ENCODE results near the gene ARHGAP24.
"Not testable (repeated sequence)": the region's sequence is repeated elsewhere in the genome, so short reads cannot be mapped to it uniquely, and the experiment has no call there.

Gene ARHGAP24

GRCh38 chr4:85861064-85861765 is 386.3 kb downstream of the ARHGAP24 start:
- DNase-seq (ENCODE audit: low read depth in 2 of 2): no peak

DNA sequence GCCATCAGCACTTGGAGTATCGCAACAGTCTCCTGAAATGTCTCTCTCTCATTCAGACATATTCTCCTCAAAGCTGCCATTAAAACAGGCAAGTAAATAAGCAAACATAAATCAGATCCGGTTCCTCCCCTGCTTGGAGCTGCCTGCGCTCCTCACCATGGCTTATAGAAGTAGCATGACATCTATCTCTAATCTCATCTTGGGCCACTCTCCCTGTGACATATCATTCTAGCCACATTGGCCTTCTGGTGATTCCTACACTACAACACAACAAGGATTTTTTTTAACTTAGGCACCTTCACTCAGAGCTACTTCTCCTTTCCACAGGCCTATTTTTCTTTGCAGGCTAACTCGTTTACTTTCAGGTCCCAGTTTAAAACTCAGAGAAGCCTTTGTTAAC is 387.9 kb downstream of the ARHGAP24 start:
- no peak for DNase-seq (ENCODE audit: low read depth in 2 of 2)

DNA sequence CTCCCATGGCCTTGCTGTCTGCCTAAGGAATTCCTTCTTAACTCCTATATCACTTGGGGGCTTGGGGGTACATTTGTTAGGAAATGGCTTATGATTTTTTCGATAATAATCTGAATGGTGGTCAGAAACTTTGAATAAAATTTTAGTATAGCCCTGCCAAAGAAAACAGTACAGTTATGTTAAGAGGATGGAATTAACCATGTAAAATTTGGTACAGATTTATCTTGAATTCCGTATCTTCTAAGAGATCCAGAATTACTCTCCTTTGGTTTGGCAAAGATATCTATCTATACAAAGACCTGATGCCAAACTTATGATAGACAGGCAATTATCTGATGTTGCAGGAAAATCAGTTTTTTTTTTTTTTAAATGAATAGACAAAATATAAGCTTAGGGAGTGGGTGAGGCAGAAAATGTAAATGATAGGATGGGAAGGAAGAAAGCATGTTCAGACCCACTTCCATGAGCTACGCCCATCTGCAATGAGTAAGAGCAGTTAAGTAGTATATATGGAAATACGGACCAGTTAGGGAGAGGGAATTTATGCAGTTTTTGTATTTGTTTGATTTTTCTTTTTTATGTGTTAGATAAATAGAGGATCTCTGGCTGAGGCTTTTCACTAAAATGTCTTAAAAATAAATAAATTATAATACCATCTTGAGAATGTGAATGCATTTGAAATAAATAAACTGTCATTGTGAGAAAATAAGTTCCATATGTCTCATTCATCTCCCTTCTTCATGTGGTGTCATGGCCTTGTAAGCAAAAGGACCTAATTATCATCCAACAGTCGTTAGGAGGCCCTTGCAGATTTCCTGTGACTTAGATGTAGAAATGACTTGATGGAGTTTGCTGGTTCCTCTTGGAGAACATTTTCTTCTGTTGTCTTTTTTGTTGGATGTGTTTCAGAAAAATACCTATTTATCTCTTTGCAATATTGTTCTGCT is 389.6 kb downstream of the ARHGAP24 start:
- DNase-seq (ENCODE audit: low read depth in 2 of 2): no peak

- DNase-seq (ENCODE audit: low read depth in 2 of 2): no peak
These were observed 390.3 kb downstream of the ARHGAP24 start for GRCh38 chr4:85865256-85865655.

DNA sequence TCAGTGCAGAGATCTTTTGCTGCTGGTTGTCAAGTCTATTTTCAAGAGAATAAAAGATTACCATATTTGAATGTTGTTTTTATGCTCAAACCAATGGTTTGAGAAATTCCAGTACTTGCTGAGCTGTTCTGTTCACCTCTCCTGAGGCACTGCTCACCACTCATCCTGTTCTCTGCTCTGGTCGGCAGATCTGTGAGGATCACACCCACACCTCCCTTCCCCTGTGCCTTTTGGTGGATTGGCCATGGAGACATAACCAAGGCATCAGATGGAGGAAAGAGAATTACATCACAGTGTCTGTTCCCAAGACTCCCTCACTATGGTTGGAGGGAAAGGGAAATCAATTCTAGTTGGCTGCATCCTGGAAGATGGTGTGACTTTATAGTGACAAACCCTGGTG is 391.6 kb downstream of the ARHGAP24 start:
- no peak for DNase-seq (ENCODE audit: low read depth in 2 of 2)

- DNase-seq (ENCODE audit: low read depth in 2 of 2): no peak
These were observed 392.3 kb downstream of the ARHGAP24 start for GRCh38 chr4:85867271-85867670.

GRCh38 chr4:85869181-85869580 is 394.2 kb downstream of the ARHGAP24 start:
- no peak for DNase-seq (ENCODE audit: low read depth in 2 of 2)

- no peak for DNase-seq (ENCODE audit: low read depth in 2 of 2)
These were observed 395.5 kb downstream of the ARHGAP24 start for GRCh38 chr4:85870298-85871083.

- DNase-seq (ENCODE audit: low read depth in 2 of 2): no peak
These were observed 398.6 kb downstream of the ARHGAP24 start for GRCh38 chr4:85873566-85873965.

GRCh38 chr4:85879518-85879917 is 404.6 kb downstream of the ARHGAP24 start:
- DNase-seq (ENCODE audit: low read depth in 2 of 2): no peak

DNA sequence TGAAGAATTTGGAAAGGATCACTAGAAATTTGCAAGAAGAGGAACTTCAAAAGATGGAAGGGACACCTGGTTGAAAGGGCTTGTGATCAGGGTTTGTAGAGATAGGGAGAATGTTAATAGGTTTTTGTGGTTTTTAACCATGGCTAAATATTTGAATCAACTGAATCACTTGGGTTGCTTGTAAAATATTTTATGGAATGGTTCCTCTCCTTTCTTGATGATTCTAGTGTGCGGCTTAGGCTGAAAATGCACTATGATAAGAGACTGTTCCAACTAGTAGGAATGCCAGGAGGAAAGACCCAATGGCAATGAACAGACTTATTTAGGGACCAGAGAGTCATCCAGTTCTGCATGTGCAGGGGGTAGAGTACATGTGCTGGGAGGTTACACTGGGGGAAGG is 408.2 kb downstream of the ARHGAP24 start:
- no peak for DNase-seq (ENCODE audit: low read depth in 2 of 2)

GRCh38 chr4:85884251-85884650 is 409.3 kb downstream of the ARHGAP24 start:
- no peak for DNase-seq (ENCODE audit: low read depth in 2 of 2)

DNA sequence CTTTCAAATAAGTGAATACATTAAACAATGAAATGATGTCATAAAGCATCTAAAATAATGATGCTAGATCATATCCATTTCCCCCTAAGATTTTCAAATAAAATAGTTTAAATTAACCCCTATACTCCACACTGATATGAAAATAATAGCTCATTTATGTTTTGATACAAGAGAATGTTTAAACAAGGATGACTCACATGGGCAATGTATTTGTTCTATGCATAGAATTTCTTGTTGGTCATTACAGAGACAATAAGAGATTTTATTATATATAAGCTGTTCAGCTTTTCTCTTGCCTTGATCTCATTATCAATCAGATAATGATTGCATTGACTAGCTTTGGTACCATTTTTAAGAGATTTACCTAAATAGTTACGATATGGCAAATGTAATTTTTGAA is 411.7 kb downstream of the ARHGAP24 start:
- DNase-seq (ENCODE audit: low read depth in 2 of 2): no peak

DNA sequence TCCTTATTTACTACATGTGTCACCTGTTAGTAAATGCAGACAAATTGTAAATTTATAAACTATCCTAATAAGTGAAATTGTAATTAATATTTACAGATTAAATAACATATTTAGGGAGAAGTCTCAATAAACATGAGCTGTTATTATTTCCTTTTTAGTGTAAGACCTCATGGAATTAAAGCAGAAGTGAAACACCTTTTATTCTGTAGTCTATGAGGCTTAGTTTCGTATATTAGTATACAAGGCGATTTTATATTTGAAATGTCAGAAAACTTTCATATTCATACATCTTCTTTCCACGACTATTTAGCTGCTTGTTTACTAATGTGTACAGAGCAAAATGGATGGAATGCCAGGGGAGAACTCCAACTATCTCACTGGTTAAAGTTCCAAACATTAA is 414.4 kb downstream of the ARHGAP24 start:
- DNase-seq (ENCODE audit: low read depth in 2 of 2): no peak

DNA sequence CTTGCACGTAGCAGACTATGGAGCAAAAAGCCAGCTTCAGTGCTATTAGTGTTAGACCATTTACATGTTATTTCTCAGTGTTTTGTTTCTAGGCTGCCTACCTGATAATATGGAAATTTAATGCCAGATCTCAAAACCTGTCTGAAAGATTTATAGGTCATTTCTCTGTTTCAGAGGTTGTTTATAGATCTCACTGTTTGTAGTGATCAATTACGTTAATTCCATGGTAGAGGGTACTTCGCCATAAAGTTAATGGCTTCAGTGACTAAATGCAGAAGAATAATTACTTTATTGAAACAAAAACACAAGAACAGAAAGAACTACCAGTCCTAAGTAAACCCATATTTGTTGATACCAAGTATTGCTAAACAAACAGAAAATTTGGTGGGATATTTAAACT is 420.8 kb downstream of the ARHGAP24 start:
- DNase-seq (ENCODE audit: low read depth in 2 of 2): no peak

GRCh38 chr4:85898231-85898630 is 423.3 kb downstream of the ARHGAP24 start:
- no peak for DNase-seq (ENCODE audit: low read depth in 2 of 2)

- DNase-seq (ENCODE audit: low read depth in 2 of 2): no peak
These were observed 426.6 kb downstream of the ARHGAP24 start for GRCh38 chr4:85901500-85901899.

- not testable (repeated sequence) for DNase-seq (ENCODE audit: low read depth in 2 of 2)
These were observed 427.7 kb downstream of the ARHGAP24 start for GRCh38 chr4:85902647-85903046.

GRCh38 chr4:85905761-85906160 is 430.8 kb downstream of the ARHGAP24 start:
- no peak for DNase-seq (ENCODE audit: low read depth in 2 of 2)

- DNase-seq (ENCODE audit: low read depth in 2 of 2): no peak
These were observed 432.1 kb downstream of the ARHGAP24 start for GRCh38 chr4:85907001-85907400.

DNA sequence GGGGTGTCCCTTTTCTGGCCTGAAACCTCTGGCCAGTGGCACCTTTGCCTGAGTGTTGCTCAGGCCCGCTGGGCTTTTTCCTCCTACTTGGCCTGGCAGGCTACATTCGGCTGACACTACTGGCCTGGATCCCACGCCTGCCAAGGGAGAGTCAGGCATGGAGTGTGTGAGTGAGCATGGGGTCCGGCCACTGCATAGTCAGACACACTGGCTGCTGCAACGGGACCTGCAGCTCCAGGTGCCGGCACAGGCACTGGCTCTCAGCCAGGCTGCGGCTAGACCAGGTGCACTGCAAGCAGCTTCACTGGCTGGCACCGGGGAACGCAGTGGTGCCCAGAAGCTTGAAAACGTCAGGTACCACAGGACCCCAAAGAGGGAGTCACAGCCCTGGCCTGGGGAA is 434.9 kb downstream of the ARHGAP24 start:
- DNase-seq (ENCODE audit: low read depth in 2 of 2): no peak

DNA sequence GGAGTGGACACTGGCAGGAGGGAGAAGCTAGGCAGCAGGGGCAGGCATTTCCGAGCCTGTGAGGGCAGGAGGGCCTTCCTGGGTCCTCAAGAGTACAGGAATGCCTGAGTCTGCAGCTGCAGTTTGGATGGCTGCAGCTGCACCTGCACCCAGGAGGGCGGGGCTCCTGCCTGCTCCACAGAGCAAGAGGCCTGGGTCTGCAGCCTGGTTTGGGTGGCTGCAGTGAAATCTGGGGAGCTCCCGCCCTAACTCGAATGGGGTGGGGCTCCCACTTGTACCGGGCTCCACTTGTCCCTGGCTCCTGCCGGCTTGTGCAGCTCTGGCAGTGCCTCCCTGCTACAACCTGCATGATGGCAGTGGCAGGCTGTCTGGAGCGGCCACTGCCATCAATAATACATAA is 436.0 kb downstream of the ARHGAP24 start:
- DNase-seq (ENCODE audit: low read depth in 2 of 2): no peak

Data from stimulated activated CD8-positive, alpha-beta memory T cell treated with anti-CD3 and anti-CD28 coated beads, Interleukin-15, amount 100 ng/mL, for 4 hours (primary cell).